HepG2 (cell line): Measurements from ENCODE around the gene C10orf90.

Source experiments
- ZKSCAN8 ChIP-seq: IDR thresholded peaks from 2 replicates; pipeline ENCODE4 v1.6.1; 2016; ENCODE audit warnings: borderline replicate concordance, missing genetic modification reagents, missing compliant biosample characterization
- ZNF432 ChIP-seq: sonication (generic); formaldehyde crosslinking; IDR thresholded peaks from 2 replicates; pipeline ENCODE4 v1.5.0; 2020; ENCODE audit warnings: missing genetic modification reagents, mild to moderate bottlenecking, borderline replicate concordance
- ZNF703 ChIP-seq: sonication (generic); formaldehyde crosslinking; IDR thresholded peaks from 2 replicates; pipeline ENCODE4 v1.5.1; 2020; ENCODE audit warnings: missing genetic modification reagents, mild to moderate bottlenecking, moderate library complexity, borderline replicate concordance
- TF ChIP-seq, protein P1 (sequence below): sonication (generic); formaldehyde crosslinking; IDR thresholded peaks from 2 replicates; pipeline ENCODE4 v1.4.0; 2020; ENCODE audit warnings: low read depth, missing genetic modification reagents
- TF ChIP-seq, protein P2 (sequence below): sonication (generic); formaldehyde crosslinking; conservative IDR thresholded peaks from 2 replicates; pipeline ENCODE4 v1.4.0; 2020; ENCODE audit warnings: missing genetic modification reagents

DNA sequence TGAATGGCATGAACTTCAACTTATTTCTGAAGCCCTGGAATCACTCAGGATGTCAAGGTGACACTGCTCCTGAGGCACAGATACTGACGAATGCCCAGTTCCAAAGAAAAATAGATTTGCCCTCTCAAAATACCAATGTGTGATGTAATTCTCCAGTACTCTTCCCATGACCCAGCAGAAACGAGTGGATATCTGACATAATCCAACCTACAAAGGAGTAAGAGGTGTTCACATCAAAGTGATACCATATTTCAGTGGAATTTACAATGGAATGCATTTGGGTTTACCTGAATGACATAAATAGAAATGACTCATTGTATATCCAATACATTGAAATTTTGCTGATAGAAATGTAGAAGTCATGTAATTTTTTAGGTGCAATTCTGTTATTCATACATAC, 161.3 kb downstream of the C10orf90 start:
- TF ChIP-seq ZNF432 (CRISPR knock-in tag) = no peak
- TF ChIP-seq, protein P1, sequence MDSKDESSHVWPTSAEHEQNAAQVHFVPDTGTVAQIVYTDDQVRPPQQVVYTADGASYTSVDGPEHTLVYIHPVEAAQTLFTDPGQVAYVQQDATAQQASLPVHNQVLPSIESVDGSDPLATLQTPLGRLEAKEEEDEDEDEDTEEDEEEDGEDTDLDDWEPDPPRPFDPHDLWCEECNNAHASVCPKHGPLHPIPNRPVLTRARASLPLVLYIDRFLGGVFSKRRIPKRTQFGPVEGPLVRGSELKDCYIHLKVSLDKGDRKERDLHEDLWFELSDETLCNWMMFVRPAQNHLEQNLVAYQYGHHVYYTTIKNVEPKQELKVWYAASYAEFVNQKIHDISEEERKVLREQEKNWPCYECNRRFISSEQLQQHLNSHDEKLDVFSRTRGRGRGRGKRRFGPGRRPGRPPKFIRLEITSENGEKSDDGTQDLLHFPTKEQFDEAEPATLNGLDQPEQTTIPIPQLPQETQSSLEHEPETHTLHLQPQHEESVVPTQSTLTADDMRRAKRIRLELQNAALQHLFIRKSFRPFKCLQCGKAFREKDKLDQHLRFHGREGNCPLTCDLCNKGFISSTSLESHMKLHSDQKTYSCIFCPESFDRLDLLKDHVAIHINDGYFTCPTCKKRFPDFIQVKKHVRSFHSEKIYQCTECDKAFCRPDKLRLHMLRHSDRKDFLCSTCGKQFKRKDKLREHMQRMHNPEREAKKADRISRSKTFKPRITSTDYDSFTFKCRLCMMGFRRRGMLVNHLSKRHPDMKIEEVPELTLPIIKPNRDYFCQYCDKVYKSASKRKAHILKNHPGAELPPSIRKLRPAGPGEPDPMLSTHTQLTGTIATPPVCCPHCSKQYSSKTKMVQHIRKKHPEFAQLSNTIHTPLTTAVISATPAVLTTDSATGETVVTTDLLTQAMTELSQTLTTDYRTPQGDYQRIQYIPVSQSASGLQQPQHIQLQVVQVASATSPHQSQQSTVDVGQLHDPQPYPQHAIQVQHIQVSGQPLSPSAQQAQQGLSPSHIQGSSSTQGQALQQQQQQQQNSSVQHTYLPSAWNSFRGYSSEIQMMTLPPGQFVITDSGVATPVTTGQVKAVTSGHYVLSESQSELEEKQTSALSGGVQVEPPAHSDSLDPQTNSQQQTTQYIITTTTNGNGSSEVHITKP (CRISPR knock-in tag) = no peak
- TF ChIP-seq ZNF703 (CRISPR knock-in tag) = no peak
- TF ChIP-seq, protein P2, sequence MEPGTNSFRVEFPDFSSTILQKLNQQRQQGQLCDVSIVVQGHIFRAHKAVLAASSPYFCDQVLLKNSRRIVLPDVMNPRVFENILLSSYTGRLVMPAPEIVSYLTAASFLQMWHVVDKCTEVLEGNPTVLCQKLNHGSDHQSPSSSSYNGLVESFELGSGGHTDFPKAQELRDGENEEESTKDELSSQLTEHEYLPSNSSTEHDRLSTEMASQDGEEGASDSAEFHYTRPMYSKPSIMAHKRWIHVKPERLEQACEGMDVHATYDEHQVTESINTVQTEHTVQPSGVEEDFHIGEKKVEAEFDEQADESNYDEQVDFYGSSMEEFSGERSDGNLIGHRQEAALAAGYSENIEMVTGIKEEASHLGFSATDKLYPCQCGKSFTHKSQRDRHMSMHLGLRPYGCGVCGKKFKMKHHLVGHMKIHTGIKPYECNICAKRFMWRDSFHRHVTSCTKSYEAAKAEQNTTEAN = no peak
- no peak for TF ChIP-seq ZKSCAN8 (CRISPR knock-in tag)
